Stimulated activated naive B cell treated with anti-CD40 and anti-IgM and Interleukin-4, amounts not matched to agents 10 μg/mL and 1 μg/mL and 100 μg/mL, for 72 hours (primary cell): Measurements from ENCODE around the gene MRPL38.
"Not testable (repeated sequence)": the region's sequence is repeated elsewhere in the genome, so short reads cannot be mapped to it uniquely, and the experiment has no call there.

ENCODE experiments used
- ATAC-seq, 2 donors: fragments of 150-1000 bp; cut with Tn5 transposase; replicated peaks; 2 replicates each; pipeline ENCODE4 v1.10.0; 2021; ENCODE audit warnings: moderate library complexity in 1 of 2
- DNase-seq: peaks from one replicate; pipeline ENCODE4 v3.0.0; 2021
- H3K27ac Mint-ChIP-seq: one replicate; pipeline ENCODE4 v1.8.0; 2022; ENCODE audit warnings: mild to moderate bottlenecking, mixed read lengths
- H3K27me3 Mint-ChIP-seq, 2 donors: one replicate each; pipeline ENCODE4 v1.8.0; 2022; ENCODE audit warnings: mixed read lengths in 2 of 2
- H3K36me3 Mint-ChIP-seq, 2 donors: one replicate each; pipeline ENCODE4 v1.8.0; 2022; ENCODE audit warnings: mixed read lengths in 2 of 2, mild to moderate bottlenecking in 1 of 2
- H3K4me1 Mint-ChIP-seq, 2 donors: one replicate each; pipeline ENCODE4 v1.8.0; 2022; ENCODE audit warnings: mixed read lengths in 2 of 2, mild to moderate bottlenecking in 1 of 2
- H3K4me3 Mint-ChIP-seq, 2 donors: one replicate each; pipeline ENCODE4 v1.8.0; 2022; ENCODE audit warnings: mild to moderate bottlenecking in 2 of 2, mixed read lengths in 2 of 2, moderate library complexity in 1 of 2
- H3K9me3 Mint-ChIP-seq, 2 donors: one replicate each; pipeline ENCODE4 v1.8.0; 2022; ENCODE audit warnings: mixed read lengths in 2 of 2, mild to moderate bottlenecking in 1 of 2

Gene MRPL38

GRCh38 chr17:75896415-75897159, 8.1 kb downstream of the MRPL38 start, which contains the start of gene TRIM65:
Gene TRIM65, minus strand, starts transcription at chr17:75896951. Its CDS starts 14 bp downstream, at chr17:75896937.
- peak within 1 kb of the TSS; percentile 91 for H3K27ac Mint-ChIP-seq
- H3K27me3 Mint-ChIP-seq = no peaks in the 10 kb centered on the region
- peaks cover 26 to 47% of the 10 kb centered on the region in 2 donors for H3K4me1 Mint-ChIP-seq
- H3K4me3 Mint-ChIP-seq = peak within 1 kb of the TSS; percentile 78 to 84
- peaks cover 33 to 51% of the 10 kb centered on the region in 2 donors for H3K36me3 Mint-ChIP-seq
- ATAC-seq = peak; percentile 89
- peak; percentile 73 for DNase-seq
- no peaks in the 10 kb centered on the region for H3K9me3 Mint-ChIP-seq

- H3K9me3 Mint-ChIP-seq = no peaks in the 10 kb centered on the region
- peak; percentile 1 to 8 for ATAC-seq
- peaks cover 26 to 49% of the 10 kb centered on the region in 2 donors for H3K4me1 Mint-ChIP-seq
- H3K27ac Mint-ChIP-seq = peak overlapping the region; percentile 91
- H3K36me3 Mint-ChIP-seq = peaks cover 28 to 48% of the 10 kb centered on the region in 2 donors
- no peaks in the 10 kb centered on the region for H3K27me3 Mint-ChIP-seq
- DNase-seq = no peak
- peak overlapping the region; percentile 78 to 84 for H3K4me3 Mint-ChIP-seq
Observed at GRCh38 chr17:75895370-75896155, 9.1 kb downstream of the MRPL38 start.

GRCh38 chr17:75894049-75894733, 10.5 kb downstream of the MRPL38 start:
- DNase-seq (no peak), ATAC-seq (no peak)
- no peaks in the 10 kb centered on the region for H3K9me3 Mint-ChIP-seq
- peak overlapping the region; percentile 66 for H3K27ac Mint-ChIP-seq
- peaks cover 28 to 53% of the 10 kb centered on the region in 2 donors for H3K4me1 Mint-ChIP-seq
- H3K36me3 Mint-ChIP-seq = peaks cover 23 to 45% of the 10 kb centered on the region in 2 donors
- peak overlapping the region; percentile 17 to 62 for H3K4me3 Mint-ChIP-seq
- H3K27me3 Mint-ChIP-seq = no peaks in the 10 kb centered on the region

- Mint-ChIP-seq H3K27ac (peak overlapping the region; percentile 66), H3K27me3 (no peaks in the 10 kb centered on the region), H3K4me3 (peak overlapping the region; percentile 17 to 62), H3K36me3 (peaks cover 15 to 39% of the 10 kb centered on the region in 2 donors), H3K4me1 (peaks cover 28 to 48% of the 10 kb centered on the region in 2 donors), H3K9me3 (no peaks in the 10 kb centered on the region)
- ATAC-seq = no peak
- no peak for DNase-seq
Observed at GRCh38 chr17:75893305-75894048, 11.2 kb downstream of the MRPL38 start.

GRCh38 chr17:75892556-75893224, 12.0 kb downstream of the MRPL38 start:
- Mint-ChIP-seq H3K9me3 (no peaks in the 10 kb centered on the region), H3K4me3 (no peak overlapping the region), H3K27me3 (no peaks in the 10 kb centered on the region), H3K27ac (no peak overlapping the region), H3K36me3 (peaks cover 15 to 36% of the 10 kb centered on the region in 2 donors), H3K4me1 (peaks cover 27 to 42% of the 10 kb centered on the region in 2 donors)
- ATAC-seq (no peak), DNase-seq (no peak)

- peak overlapping the region; percentile 87 for H3K27ac Mint-ChIP-seq
- no peak overlapping the region for H3K4me3 Mint-ChIP-seq
Observed at GRCh38 chr17:75891605-75892555, 12.8 kb downstream of the MRPL38 start.

GRCh38 chr17:75891022-75891604, 13.6 kb downstream of the MRPL38 start:
- no peaks in the 10 kb centered on the region for H3K9me3 Mint-ChIP-seq
- no peak overlapping the region for H3K27ac Mint-ChIP-seq
- ATAC-seq = no peak
- H3K36me3 Mint-ChIP-seq = peaks cover 15 to 36% of the 10 kb centered on the region in 2 donors
- no peak overlapping the region for H3K4me3 Mint-ChIP-seq
- DNase-seq = no peak
- peaks cover 25 to 35% of the 10 kb centered on the region in 2 donors for H3K4me1 Mint-ChIP-seq
- H3K27me3 Mint-ChIP-seq = no peaks in the 10 kb centered on the region

More at GRCh38 chr17:75891605-75892555, 12.8 kb downstream of the MRPL38 start:
- Mint-ChIP-seq H3K36me3 (peaks cover 15 to 32% of the 10 kb centered on the region in 2 donors), H3K9me3 (no peaks in the 10 kb centered on the region), H3K4me1 (peaks cover 25 to 36% of the 10 kb centered on the region in 2 donors), H3K27me3 (no peaks in the 10 kb centered on the region)
- no peak for DNase-seq
- no peak for ATAC-seq

GRCh38 chr17:75889454-75889853, 15.2 kb downstream of the MRPL38 start:
- ATAC-seq (no peak), DNase-seq (no peak)
- H3K27ac Mint-ChIP-seq = no peak overlapping the region
- H3K27me3 Mint-ChIP-seq = no peaks in the 10 kb centered on the region
- no peak overlapping the region for H3K4me3 Mint-ChIP-seq
- peaks cover 17 to 26% of the 10 kb centered on the region in 2 donors for H3K4me1 Mint-ChIP-seq
- H3K9me3 Mint-ChIP-seq = no peaks in the 10 kb centered on the region
- peaks cover 15 to 27% of the 10 kb centered on the region in 2 donors for H3K36me3 Mint-ChIP-seq

- Mint-ChIP-seq H3K9me3 (no peaks in the 10 kb centered on the region), H3K27ac (no peak overlapping the region), H3K27me3 (no peaks in the 10 kb centered on the region), H3K4me3 (no peak overlapping the region), H3K4me1 (peaks cover 8 to 17% of the 10 kb centered on the region in 2 donors), H3K36me3 (peaks cover 8 to 18% of the 10 kb centered on the region in 2 donors)
- no peak for ATAC-seq
- DNase-seq = no peak
Observed at GRCh38 chr17:75888484-75888883, 16.2 kb downstream of the MRPL38 start.

- Mint-ChIP-seq H3K4me1 (peaks cover 8 to 14% of the 10 kb centered on the region in 2 donors), H3K36me3 (peaks cover 5 to 14% of the 10 kb centered on the region in 2 donors)
- not testable (repeated sequence) for DNase-seq, ATAC-seq, H3K9me3 Mint-ChIP-seq, H3K27me3 Mint-ChIP-seq, H3K27ac Mint-ChIP-seq, H3K4me3 Mint-ChIP-seq
Observed at GRCh38 chr17:75885860-75886259, 18.8 kb downstream of the MRPL38 start.

- peaks cover 0 to 5% of the 10 kb centered on the region in 2 donors for H3K27me3 Mint-ChIP-seq
- ATAC-seq = no peak
- no peak overlapping the region for H3K4me3 Mint-ChIP-seq
- DNase-seq = no peak
- H3K36me3 Mint-ChIP-seq = peaks cover 3 to 11% of the 10 kb centered on the region in 2 donors
- H3K9me3 Mint-ChIP-seq = no peaks in the 10 kb centered on the region
- peaks cover 6 to 12% of the 10 kb centered on the region in 2 donors for H3K4me1 Mint-ChIP-seq
- no peak overlapping the region for H3K27ac Mint-ChIP-seq
Observed at GRCh38 chr17:75885431-75885830, 19.3 kb downstream of the MRPL38 start.
